Brain microvascular endothelial cell (primary cell): ENCODE data around the gene OR5J2.
"Not testable (repeated sequence)": the region's sequence is repeated elsewhere in the genome, so short reads cannot be mapped to it uniquely, and the experiment has no call there.

Source experiments
- DNase-seq: peaks from one replicate; pipeline ENCODE4 v3.0.0-alpha.2; 2020
- H3K27ac ChIP-seq: fragments of 250-450 bp; sonication (Bioruptor Pico); 2 replicates; pipeline ENCODE4 v1.5.1; 2020; ENCODE audit warnings: mild to moderate bottlenecking, moderate library complexity
- H3K27me3 ChIP-seq: fragments of 250-450 bp; sonication (Bioruptor Pico); replicated peaks from 2 replicates; pipeline ENCODE4 v1.5.1; 2020; ENCODE audit warnings: mild to moderate bottlenecking
- H3K36me3 ChIP-seq: fragments of 250-450 bp; sonication (Bioruptor Pico); replicated peaks from 2 replicates; pipeline ENCODE4 v1.5.1; 2020; ENCODE audit warnings: mild to moderate bottlenecking
- H3K4me3 ChIP-seq: 2 replicates; pipeline ENCODE4 v1.5.1; 2011; ENCODE audit warnings: low read depth, mild to moderate bottlenecking, control low read depth, low read length, moderate library complexity
- in situ Hi-C: cut with HindIII; loops from 2 replicates; pipeline ENCODE4 v1.10.0; 2017; ENCODE audit warnings: low sequenced_read_pairs, low pct_ligation_motif_present
- TF ChIP-seq, protein P1 (sequence below): IDR thresholded peaks from 2 replicates; pipeline ENCODE4 v1.5.1; 2011; ENCODE audit warnings: low read depth, mild to moderate bottlenecking, moderate library complexity, low read length, control low read depth, inconsistent platforms; ENCODE audit errors: missing control alignments

The OR5J2 gene

DNA sequence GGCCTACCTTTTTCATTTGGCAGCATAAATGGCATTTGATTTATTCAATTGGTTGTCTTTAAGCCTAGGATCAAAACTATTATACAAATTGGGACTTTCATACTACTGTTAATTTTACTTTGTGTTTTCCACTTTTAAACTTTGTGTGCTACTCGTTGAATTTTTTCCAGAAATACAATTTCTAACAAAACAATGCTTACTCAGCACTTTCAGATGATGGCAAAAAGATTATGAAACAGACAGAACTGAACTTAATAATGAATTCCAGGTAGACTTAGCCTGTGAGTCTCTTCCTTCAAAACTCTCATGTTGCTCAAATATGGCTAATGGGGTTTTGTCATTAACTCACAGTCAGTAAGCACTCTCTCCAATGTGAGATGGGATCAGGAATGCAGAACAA is 31.4 kb downstream of the OR5J2 start:
- Histone ChIP-seq H3K27me3 (no peaks in the 10 kb centered on the region), H3K4me3 (no peak overlapping the region), H3K36me3 (no peaks in the 10 kb centered on the region), H3K27ac (no peak overlapping the region)
- TF ChIP-seq, protein P1, sequence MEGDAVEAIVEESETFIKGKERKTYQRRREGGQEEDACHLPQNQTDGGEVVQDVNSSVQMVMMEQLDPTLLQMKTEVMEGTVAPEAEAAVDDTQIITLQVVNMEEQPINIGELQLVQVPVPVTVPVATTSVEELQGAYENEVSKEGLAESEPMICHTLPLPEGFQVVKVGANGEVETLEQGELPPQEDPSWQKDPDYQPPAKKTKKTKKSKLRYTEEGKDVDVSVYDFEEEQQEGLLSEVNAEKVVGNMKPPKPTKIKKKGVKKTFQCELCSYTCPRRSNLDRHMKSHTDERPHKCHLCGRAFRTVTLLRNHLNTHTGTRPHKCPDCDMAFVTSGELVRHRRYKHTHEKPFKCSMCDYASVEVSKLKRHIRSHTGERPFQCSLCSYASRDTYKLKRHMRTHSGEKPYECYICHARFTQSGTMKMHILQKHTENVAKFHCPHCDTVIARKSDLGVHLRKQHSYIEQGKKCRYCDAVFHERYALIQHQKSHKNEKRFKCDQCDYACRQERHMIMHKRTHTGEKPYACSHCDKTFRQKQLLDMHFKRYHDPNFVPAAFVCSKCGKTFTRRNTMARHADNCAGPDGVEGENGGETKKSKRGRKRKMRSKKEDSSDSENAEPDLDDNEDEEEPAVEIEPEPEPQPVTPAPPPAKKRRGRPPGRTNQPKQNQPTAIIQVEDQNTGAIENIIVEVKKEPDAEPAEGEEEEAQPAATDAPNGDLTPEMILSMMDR, result no peak
- no peak for DNase-seq
- in situ Hi-C loops, result no loop called here

DNA sequence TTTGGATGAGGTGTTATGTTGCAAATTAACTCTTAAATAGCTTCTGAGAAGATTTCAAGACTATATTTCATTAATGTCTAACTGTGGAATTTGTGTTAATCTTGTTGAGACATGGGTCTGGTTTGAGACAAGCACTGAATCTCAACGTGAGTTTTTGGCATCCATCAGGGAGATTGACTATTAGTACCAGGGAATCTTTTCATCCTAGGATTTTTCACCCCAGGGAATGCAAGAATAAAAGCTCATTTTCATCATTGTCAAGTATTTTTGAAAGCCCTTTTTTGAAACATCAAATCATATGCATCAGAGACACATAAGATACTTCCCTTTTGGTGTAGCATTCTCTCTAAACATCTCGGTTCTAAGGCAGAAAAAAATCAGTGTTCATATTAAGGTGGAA is 38.1 kb downstream of the OR5J2 start:
- in situ Hi-C loops, result no loop called here
- H3K4me3 ChIP-seq, result no peak overlapping the region
- no peak for DNase-seq
- H3K36me3 ChIP-seq, result no peaks in the 10 kb centered on the region
- TF ChIP-seq, protein P1, result no peak
- no peaks in the 10 kb centered on the region for H3K27me3 ChIP-seq
- H3K27ac ChIP-seq, result no peak overlapping the region

DNA sequence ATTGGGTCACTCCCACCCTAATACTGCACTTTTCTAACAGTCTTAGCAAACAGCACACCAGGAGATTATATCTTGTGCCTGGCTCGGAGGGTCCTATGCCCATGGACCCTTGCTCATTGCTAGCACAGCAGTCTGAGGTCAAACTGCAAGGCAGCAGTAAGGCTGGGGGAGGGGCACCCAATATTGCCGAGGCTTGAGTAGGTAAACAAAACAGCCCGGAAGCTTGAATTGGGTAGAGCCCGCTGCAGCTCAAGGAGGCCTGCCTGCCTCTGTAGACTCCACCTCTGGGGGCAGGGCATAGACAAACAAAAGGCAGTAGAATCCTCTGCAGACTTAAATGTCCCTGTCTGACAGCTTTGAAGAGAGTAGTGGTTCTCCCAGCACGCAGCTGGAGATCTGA is 43.3 kb downstream of the OR5J2 start:
- H3K4me3 ChIP-seq, H3K36me3 ChIP-seq, H3K27ac ChIP-seq, in situ Hi-C loops, DNase-seq, H3K27me3 ChIP-seq: not testable (repeated sequence)
